ENCODE results near the gene SEMA6A.

DNA sequence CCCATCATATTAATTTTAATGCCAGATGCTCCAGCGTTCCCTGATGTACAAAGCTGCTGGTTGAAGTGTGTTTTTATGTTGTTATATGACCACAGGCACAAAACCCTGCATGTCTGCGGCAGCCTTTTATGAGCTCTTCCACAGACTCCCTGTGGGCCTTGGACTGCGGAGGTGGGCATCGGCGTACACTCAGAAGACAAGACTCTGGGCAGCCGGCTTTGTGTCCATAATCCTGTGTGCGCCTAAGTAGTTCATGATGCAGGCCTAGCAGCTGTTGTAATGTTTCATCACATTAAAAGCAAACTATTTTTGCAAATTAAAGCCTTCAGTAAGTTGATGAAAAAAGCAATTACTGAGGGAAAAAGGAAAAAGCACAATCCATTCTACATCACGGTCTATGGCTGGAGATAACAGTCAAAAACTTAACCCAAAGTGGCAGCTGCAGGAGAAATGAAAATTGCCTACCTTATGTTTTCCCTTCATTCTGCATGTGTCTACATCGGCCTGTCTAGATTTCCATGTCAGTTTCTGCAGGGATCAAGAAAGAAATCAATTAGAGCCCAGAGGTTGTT lies 78.8 kb downstream of the SEMA6A start:
- TF ChIP-seq, protein P1, sequence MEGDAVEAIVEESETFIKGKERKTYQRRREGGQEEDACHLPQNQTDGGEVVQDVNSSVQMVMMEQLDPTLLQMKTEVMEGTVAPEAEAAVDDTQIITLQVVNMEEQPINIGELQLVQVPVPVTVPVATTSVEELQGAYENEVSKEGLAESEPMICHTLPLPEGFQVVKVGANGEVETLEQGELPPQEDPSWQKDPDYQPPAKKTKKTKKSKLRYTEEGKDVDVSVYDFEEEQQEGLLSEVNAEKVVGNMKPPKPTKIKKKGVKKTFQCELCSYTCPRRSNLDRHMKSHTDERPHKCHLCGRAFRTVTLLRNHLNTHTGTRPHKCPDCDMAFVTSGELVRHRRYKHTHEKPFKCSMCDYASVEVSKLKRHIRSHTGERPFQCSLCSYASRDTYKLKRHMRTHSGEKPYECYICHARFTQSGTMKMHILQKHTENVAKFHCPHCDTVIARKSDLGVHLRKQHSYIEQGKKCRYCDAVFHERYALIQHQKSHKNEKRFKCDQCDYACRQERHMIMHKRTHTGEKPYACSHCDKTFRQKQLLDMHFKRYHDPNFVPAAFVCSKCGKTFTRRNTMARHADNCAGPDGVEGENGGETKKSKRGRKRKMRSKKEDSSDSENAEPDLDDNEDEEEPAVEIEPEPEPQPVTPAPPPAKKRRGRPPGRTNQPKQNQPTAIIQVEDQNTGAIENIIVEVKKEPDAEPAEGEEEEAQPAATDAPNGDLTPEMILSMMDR (conservative IDR thresholded peaks at IDR 0.05; ENCODE audit: low read length): no peak
- no peak for TF ChIP-seq EZH2phosphoT487 (IDR thresholded peaks at IDR 0.05; ENCODE audit: borderline replicate concordance, low read depth, low read length)
